ENCODE measurements around the gene ABR. TPM values are rescaled to one million over a fixed set of nuclear protein-coding genes. Genes with fewer than 3 reads are reported as not detected.

ABR gene
- total RNA-seq, 1 experiment from 2014 or later = 35.4 TPM

- H3K4me2 ChIP-seq (ENCODE audit: low read length) = no peak overlapping the region
- no peak overlapping the region for H2AFZ ChIP-seq (ENCODE audit: low read length)
- TF ChIP-seq CTCF (conservative IDR thresholded peaks at IDR 0.05; ENCODE audit: low read depth, low read length) = no peak
- TF ChIP-seq EZH2phosphoT487 (IDR thresholded peaks at IDR 0.05; ENCODE audit: borderline replicate concordance, low read length) = no peak
- TF ChIP-seq EZH2 (IDR thresholded peaks at IDR 0.05; ENCODE audit: low read length, unreplicated experiment) = no peak
- ChIA-PET CTCF (no interaction called here), POLR2A (ENCODE audit: unreplicated experiment) (no interaction called here)
- H3K4me3 ChIP-seq (ENCODE audit: low read length) = no peak overlapping the region
- H3K9me3 ChIP-seq (ENCODE audit: low read length) = no peaks in the 10 kb centered on the region
- H3K9ac ChIP-seq (ENCODE audit: low read length) = no peak overlapping the region
- no peak for ATAC-seq
- H3K36me3 ChIP-seq (ENCODE audit: low read depth, low read length) = no peaks in the 10 kb centered on the region
- no peak for DNase-seq
- intact Hi-C loops (cut with micrococcal nuclease) = no loop called here
- H3K27me3 ChIP-seq (ENCODE audit: low read length) = no peaks in the 10 kb centered on the region
- H3K79me2 ChIP-seq (ENCODE audit: low read length) = no peaks in the 10 kb centered on the region
- no peaks in the 10 kb centered on the region for H3F3A ChIP-seq (ENCODE audit: low read length, unreplicated experiment)
- no TSS peak for BruUV-seq (replicated peaks)
- H3K9me2 ChIP-seq (replicated peaks; ENCODE audit: low read length) = no peaks in the 10 kb centered on the region
- H3K27ac ChIP-seq (ENCODE audit: low read length) = no peak overlapping the region
- H4K20me1 ChIP-seq (ENCODE audit: low read length) = no peaks in the 10 kb centered on the region
- H3K4me1 ChIP-seq (ENCODE audit: insufficient read depth, low read length) = no peaks in the 10 kb centered on the region
Measured at GRCh38 chr17:1036171-1036844, 143.5 kb downstream of the ABR start.

GRCh38 chr17:1035546-1036170, 144.1 kb downstream of the ABR start:
- Histone ChIP-seq H3K4me1 (ENCODE audit: insufficient read depth, low read length) (no peaks in the 10 kb centered on the region), H3K9me2 (replicated peaks; ENCODE audit: low read length) (no peaks in the 10 kb centered on the region), H4K20me1 (ENCODE audit: low read length) (no peaks in the 10 kb centered on the region), H3K27me3 (ENCODE audit: low read length) (no peaks in the 10 kb centered on the region), H3F3A (ENCODE audit: low read length, unreplicated experiment) (no peaks in the 10 kb centered on the region), H3K9me3 (ENCODE audit: low read length) (no peaks in the 10 kb centered on the region), H2AFZ (ENCODE audit: low read length) (no peak overlapping the region), H3K27ac (ENCODE audit: low read length) (no peak overlapping the region), H3K4me3 (ENCODE audit: low read length) (no peak overlapping the region), H3K9ac (ENCODE audit: low read length) (no peak overlapping the region), H3K36me3 (ENCODE audit: low read depth, low read length) (no peaks in the 10 kb centered on the region), H3K79me2 (ENCODE audit: low read length) (no peaks in the 10 kb centered on the region), H3K4me2 (ENCODE audit: low read length) (no peak overlapping the region)
- BruUV-seq (replicated peaks) = no TSS peak
- ChIA-PET CTCF (no interaction called here), POLR2A (ENCODE audit: unreplicated experiment) (no interaction called here)
- TF ChIP-seq CTCF (conservative IDR thresholded peaks at IDR 0.05; ENCODE audit: low read depth, low read length) (no peak), EZH2 (IDR thresholded peaks at IDR 0.05; ENCODE audit: low read length, unreplicated experiment) (no peak), EZH2phosphoT487 (IDR thresholded peaks at IDR 0.05; ENCODE audit: borderline replicate concordance, low read length) (no peak)
- DNase-seq (no peak), ATAC-seq (no peak)
- intact Hi-C loops (cut with micrococcal nuclease) = no loop called here

- no peak overlapping the region for H3K27ac ChIP-seq (ENCODE audit: low read length)
- no peaks in the 10 kb centered on the region for H3K4me1 ChIP-seq (ENCODE audit: insufficient read depth, low read length)
- DNase-seq = no peak
- no peaks in the 10 kb centered on the region for H4K20me1 ChIP-seq (ENCODE audit: low read length)
- no peaks in the 10 kb centered on the region for H3K36me3 ChIP-seq (ENCODE audit: low read depth, low read length)
- no peaks in the 10 kb centered on the region for H3K9me2 ChIP-seq (replicated peaks; ENCODE audit: low read length)
- ATAC-seq = no peak
- CTCF ChIA-PET = no interaction called here
- H2AFZ ChIP-seq (ENCODE audit: low read length) = no peak overlapping the region
- no peak overlapping the region for H3K4me2 ChIP-seq (ENCODE audit: low read length)
- no peaks in the 10 kb centered on the region for H3K9me3 ChIP-seq (ENCODE audit: low read length)
- intact Hi-C loops (cut with micrococcal nuclease) = no loop called here
- no peaks in the 10 kb centered on the region for H3K79me2 ChIP-seq (ENCODE audit: low read length)
- no peak overlapping the region for H3K4me3 ChIP-seq (ENCODE audit: low read length)
- no peak overlapping the region for H3K9ac ChIP-seq (ENCODE audit: low read length)
- H3K27me3 ChIP-seq (ENCODE audit: low read length) = no peaks in the 10 kb centered on the region
- no TSS peak for BruUV-seq (replicated peaks)
- TF ChIP-seq CTCF (conservative IDR thresholded peaks at IDR 0.05; ENCODE audit: low read depth, low read length) = no peak
- TF ChIP-seq EZH2phosphoT487 (IDR thresholded peaks at IDR 0.05; ENCODE audit: borderline replicate concordance, low read length) = no peak
- no peak for TF ChIP-seq EZH2 (IDR thresholded peaks at IDR 0.05; ENCODE audit: low read length, unreplicated experiment)
- POLR2A ChIA-PET (ENCODE audit: unreplicated experiment) = no interaction called here
- H3F3A ChIP-seq (ENCODE audit: low read length, unreplicated experiment) = no peaks in the 10 kb centered on the region
Measured at GRCh38 chr17:1034652-1035210, 145.1 kb downstream of the ABR start.
